ENCODE results near the gene PEF1. TPM values are rescaled to one million over a fixed set of nuclear protein-coding genes. Genes with fewer than 3 reads are reported as not detected.
"Not testable (repeated sequence)": the region's sequence is repeated elsewhere in the genome, so short reads cannot be mapped to it uniquely, and the experiment has no call there.

PEF1 gene
- total RNA-seq, 1 experiment from 2014 or later, result 119 TPM

- no peak for DNase-seq (ENCODE audit: low spot score)
Measured at GRCh38 chr1:31614414-31615005, 30.2 kb downstream of the PEF1 start.

GRCh38 chr1:31609514-31610118 lies 35.1 kb downstream of the PEF1 start:
- no peak for DNase-seq (ENCODE audit: low spot score)

- DNase-seq (ENCODE audit: low spot score), result no peak
Measured at GRCh38 chr1:31607360-31607759, 37.3 kb downstream of the PEF1 start.

- DNase-seq (ENCODE audit: low spot score), result no peak
Measured at GRCh38 chr1:31605908-31606427, 38.7 kb downstream of the PEF1 start.

GRCh38 chr1:31602081-31602480 lies 42.6 kb downstream of the PEF1 start:
- no peak for DNase-seq (ENCODE audit: low spot score)

- no peak for DNase-seq (ENCODE audit: low spot score)
Measured at GRCh38 chr1:31600641-31601040, 44.0 kb downstream of the PEF1 start.

GRCh38 chr1:31598980-31599379 lies 45.7 kb downstream of the PEF1 start:
- DNase-seq (ENCODE audit: low spot score), result no peak

GRCh38 chr1:31596737-31597097 lies 48.0 kb downstream of the PEF1 start:
- DNase-seq (ENCODE audit: low spot score), result no peak

- DNase-seq (ENCODE audit: low spot score), result no peak
Measured at GRCh38 chr1:31595836-31596736, 48.6 kb downstream of the PEF1 start.

GRCh38 chr1:31593770-31594632 lies 50.7 kb downstream of the PEF1 start:
- DNase-seq (ENCODE audit: low spot score), result peak; percentile 91

- no peak for DNase-seq (ENCODE audit: low spot score)
Measured at GRCh38 chr1:31593136-31593665, 51.5 kb downstream of the PEF1 start.

GRCh38 chr1:31592132-31592531 lies 52.5 kb downstream of the PEF1 start:
- DNase-seq (ENCODE audit: low spot score), result no peak

GRCh38 chr1:31591425-31592093 lies 53.1 kb downstream of the PEF1 start:
- peak; percentile 79 for DNase-seq (ENCODE audit: low spot score)

GRCh38 chr1:31588751-31589515 lies 55.7 kb downstream of the PEF1 start:
- peak; percentile 62 for DNase-seq (ENCODE audit: low spot score)

GRCh38 chr1:31587720-31588423 lies 56.8 kb downstream of the PEF1 start:
- DNase-seq (ENCODE audit: low spot score), result peak; percentile 89

GRCh38 chr1:31587328-31587699 lies 57.4 kb downstream of the PEF1 start:
- DNase-seq (ENCODE audit: low spot score), result not testable (repeated sequence)

GRCh38 chr1:31586376-31587327 lies 58.0 kb downstream of the PEF1 start:
- no peak for DNase-seq (ENCODE audit: low spot score)

- no peak for DNase-seq (ENCODE audit: low spot score)
Measured at GRCh38 chr1:31585736-31586365, 58.8 kb downstream of the PEF1 start.
